Stimulated activated memory B cell treated with anti-CD40 and anti-IgM and Interleukin-4, amounts not matched to agents 10 μg/mL and 1 μg/mL and 100 μg/mL, for 72 hours (primary cell): ENCODE results near the gene CDC14B.
"Not testable (repeated sequence)": the region's sequence is repeated elsewhere in the genome, so short reads cannot be mapped to it uniquely, and the experiment has no call there.

Experiments
- ATAC-seq: fragments of 150-1000 bp; cut with Tn5 transposase; 2 replicates; pipeline ENCODE4 v1.10.0; 2021
- H3K27ac Mint-ChIP-seq: one replicate; pipeline ENCODE4 v1.8.0; 2022; ENCODE audit warnings: mild to moderate bottlenecking, mixed read lengths
- H3K27me3 Mint-ChIP-seq: one replicate; pipeline ENCODE4 v1.8.0; 2022; ENCODE audit warnings: mixed read lengths
- H3K36me3 Mint-ChIP-seq: one replicate; pipeline ENCODE4 v1.8.0; 2022; ENCODE audit warnings: mixed read lengths
- H3K4me1 Mint-ChIP-seq: one replicate; pipeline ENCODE4 v1.8.0; 2022; ENCODE audit warnings: mixed read lengths
- H3K4me3 Mint-ChIP-seq: one replicate; pipeline ENCODE4 v1.8.0; 2022; ENCODE audit warnings: mild to moderate bottlenecking, moderate library complexity, mixed read lengths
- H3K9me3 Mint-ChIP-seq: one replicate; pipeline ENCODE4 v1.8.0; 2022; ENCODE audit warnings: mixed read lengths

CDC14B gene

DNA sequence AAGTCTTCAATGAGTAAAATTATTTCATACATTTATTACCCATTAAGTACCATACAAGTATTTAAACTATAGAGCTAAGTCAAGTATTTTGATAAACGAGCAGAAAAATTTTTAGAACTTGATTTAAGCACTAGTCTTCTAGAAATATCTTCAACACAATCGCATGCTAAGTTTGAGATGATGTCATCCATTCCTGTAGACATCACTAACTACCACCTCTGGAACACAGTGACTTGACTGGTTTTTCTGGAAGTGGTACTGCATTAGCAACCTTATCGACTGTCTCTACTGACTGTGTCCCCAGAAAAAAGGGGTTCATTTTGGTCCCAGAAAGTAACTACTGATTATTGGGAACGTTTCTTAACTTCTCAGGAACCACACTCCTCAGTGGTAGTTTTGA lies 69.0 kb downstream of the CDC14B start:
- no peaks in the 10 kb centered on the region for H3K27me3 Mint-ChIP-seq
- H3K4me3 Mint-ChIP-seq, result no peak overlapping the region
- peaks cover 2% of the 10 kb centered on the region for H3K4me1 Mint-ChIP-seq
- no peak for ATAC-seq
- H3K27ac Mint-ChIP-seq, result no peak overlapping the region
- no peaks in the 10 kb centered on the region for H3K9me3 Mint-ChIP-seq
- H3K36me3 Mint-ChIP-seq, result peaks cover 26% of the 10 kb centered on the region

DNA sequence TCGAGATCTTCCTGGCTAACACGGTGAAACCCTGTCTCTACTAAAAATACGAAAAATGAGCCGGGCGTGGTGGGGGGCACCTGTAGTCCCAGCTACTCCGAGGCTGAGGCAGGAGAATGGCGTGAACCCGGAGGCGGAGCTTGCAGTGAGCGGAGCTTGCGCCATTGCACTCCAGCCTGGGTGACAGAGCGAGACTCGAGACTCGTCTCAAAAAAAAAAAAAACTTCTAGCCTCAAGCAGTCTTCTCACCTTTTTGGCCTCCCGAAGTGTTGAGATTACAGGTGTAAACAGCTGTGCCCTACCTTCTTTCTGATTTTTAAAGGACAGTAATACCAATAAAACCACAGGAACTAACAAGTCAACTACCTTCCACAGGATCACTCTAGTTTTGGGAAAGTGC lies 76.5 kb downstream of the CDC14B start:
- H3K27ac Mint-ChIP-seq, H3K4me3 Mint-ChIP-seq, ATAC-seq, H3K9me3 Mint-ChIP-seq, H3K4me1 Mint-ChIP-seq, H3K27me3 Mint-ChIP-seq: not testable (repeated sequence)
- H3K36me3 Mint-ChIP-seq, result peaks cover 17% of the 10 kb centered on the region

DNA sequence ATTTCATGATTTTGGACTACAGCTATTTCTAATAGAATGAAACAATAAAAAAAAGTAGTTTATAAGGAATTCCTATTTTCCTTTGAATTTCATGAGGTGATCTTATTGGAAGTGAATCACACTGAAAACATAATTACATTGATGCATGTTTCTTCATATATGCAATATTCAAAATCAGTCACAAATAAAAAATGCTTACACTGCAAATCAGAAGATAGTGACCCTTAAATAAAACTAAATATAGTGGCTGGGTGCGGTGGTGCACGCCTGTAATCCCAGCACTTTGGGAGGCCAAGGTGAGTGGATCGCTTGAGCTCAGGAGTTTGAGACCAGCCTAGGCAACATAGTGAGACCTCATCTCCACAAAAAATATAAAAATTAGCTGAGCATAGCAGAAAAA lies 79.5 kb downstream of the CDC14B start:
- H3K36me3 Mint-ChIP-seq, result peaks cover 11% of the 10 kb centered on the region
- H3K27ac Mint-ChIP-seq, result no peak overlapping the region
- no peak overlapping the region for H3K4me3 Mint-ChIP-seq
- no peak for ATAC-seq
- H3K9me3 Mint-ChIP-seq, result no peaks in the 10 kb centered on the region
- H3K4me1 Mint-ChIP-seq, result no peaks in the 10 kb centered on the region
- H3K27me3 Mint-ChIP-seq, result no peaks in the 10 kb centered on the region

DNA sequence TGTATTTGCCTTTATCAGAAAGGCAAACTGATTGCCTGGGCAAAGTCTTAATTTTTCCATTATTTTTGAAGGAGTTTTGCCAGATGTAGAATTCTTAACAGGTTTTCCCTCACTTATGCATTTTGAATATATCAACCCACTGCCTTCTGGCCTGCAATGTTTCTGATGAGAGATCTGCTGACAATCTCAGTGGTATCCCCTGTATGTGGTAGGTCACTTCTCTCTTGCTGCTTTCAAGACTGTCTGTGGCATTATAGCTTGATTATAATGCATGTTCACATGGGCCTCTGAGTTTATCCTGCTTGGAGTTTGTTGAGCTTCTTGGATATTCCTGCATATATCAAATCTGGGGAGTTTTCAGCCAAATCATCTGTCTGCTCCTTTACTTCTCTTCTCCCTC lies 87.5 kb downstream of the CDC14B start:
- no peak for ATAC-seq
- Mint-ChIP-seq H3K9me3 (peaks cover 4% of the 10 kb centered on the region), H3K36me3 (peaks cover 35% of the 10 kb centered on the region), H3K27me3 (no peaks in the 10 kb centered on the region), H3K4me1 (no peaks in the 10 kb centered on the region), H3K4me3 (no peak overlapping the region), H3K27ac (no peak overlapping the region)

- Mint-ChIP-seq H3K4me3 (no peak overlapping the region), H3K36me3 (peaks cover 42% of the 10 kb centered on the region)
Observed at GRCh38 chr9:96524764-96525163, 94.9 kb downstream of the CDC14B start.

DNA sequence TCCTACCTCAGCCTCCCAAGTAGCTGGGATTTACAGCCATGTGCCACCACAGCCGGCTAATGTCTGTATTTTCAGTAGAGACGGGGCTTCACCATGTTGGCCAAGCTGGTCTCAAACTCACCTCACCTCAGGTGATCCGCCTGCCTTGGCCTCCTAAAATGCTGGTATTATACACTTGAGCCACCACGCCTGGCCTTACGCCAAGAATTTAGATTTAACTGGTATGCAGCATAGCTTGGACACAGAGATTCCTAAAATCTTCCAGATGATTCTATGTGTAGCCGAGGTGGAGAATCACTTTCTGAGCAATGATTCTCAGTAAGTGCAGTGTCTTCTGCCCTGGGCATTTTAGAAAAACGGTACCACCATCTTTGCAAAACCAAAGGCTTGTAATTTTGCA lies 95.6 kb downstream of the CDC14B start:
- no peaks in the 10 kb centered on the region for H3K27me3 Mint-ChIP-seq
- no peak for ATAC-seq
- no peak overlapping the region for H3K4me3 Mint-ChIP-seq
- H3K9me3 Mint-ChIP-seq, result no peaks in the 10 kb centered on the region
- H3K36me3 Mint-ChIP-seq, result peaks cover 44% of the 10 kb centered on the region
- no peak overlapping the region for H3K27ac Mint-ChIP-seq
- H3K4me1 Mint-ChIP-seq, result no peaks in the 10 kb centered on the region

More at GRCh38 chr9:96524764-96525163, 94.9 kb downstream of the CDC14B start:
- no peak for ATAC-seq
- Mint-ChIP-seq H3K27ac (no peak overlapping the region), H3K27me3 (no peaks in the 10 kb centered on the region), H3K9me3 (no peaks in the 10 kb centered on the region), H3K4me1 (no peaks in the 10 kb centered on the region)

DNA sequence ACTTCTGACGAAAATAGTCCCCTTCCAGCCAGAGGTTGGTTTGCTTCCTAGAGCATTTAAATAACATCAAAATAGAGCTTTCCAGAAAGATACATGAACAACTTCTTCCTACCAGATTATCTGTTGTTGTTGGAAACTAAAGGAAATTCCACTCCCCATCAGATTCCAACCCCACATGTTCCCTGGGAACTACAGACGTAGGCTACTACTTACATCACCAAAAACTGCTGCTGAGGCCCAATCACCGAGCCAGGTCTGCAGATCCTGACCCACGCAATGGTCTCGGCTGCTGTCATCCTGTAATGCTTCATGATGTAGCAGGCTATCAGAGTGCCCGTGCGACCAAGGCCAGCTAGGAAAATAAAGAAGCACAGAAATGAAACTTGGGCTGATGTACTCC lies 96.3 kb downstream of the CDC14B start:
- H3K4me3 Mint-ChIP-seq, result no peak overlapping the region
- H3K4me1 Mint-ChIP-seq, result no peaks in the 10 kb centered on the region
- ATAC-seq, result no peak
- no peak overlapping the region for H3K27ac Mint-ChIP-seq
- peaks cover 44% of the 10 kb centered on the region for H3K36me3 Mint-ChIP-seq
- no peaks in the 10 kb centered on the region for H3K27me3 Mint-ChIP-seq
- H3K9me3 Mint-ChIP-seq, result no peaks in the 10 kb centered on the region

DNA sequence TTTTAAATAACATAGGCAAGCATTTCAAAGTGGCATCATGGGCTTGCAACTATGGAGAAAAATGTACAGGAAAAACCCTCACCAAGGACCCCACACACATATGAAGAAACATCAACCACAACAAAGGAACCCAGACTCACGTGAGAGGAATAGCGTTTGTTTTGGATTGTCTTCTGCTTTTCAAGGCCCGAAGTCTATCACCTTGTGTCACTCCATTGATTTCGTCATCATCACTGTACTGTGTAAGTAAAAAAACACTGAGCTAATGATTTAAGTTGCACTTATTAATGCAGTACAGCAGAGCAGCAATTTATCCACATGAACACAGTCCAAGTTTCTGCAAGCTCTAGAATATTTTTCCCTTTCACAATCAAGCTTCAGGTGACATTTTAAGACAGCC lies 97.3 kb downstream of the CDC14B start:
- no peak for ATAC-seq
- Mint-ChIP-seq H3K4me3 (no peak overlapping the region), H3K27me3 (no peaks in the 10 kb centered on the region), H3K27ac (no peak overlapping the region), H3K9me3 (no peaks in the 10 kb centered on the region), H3K4me1 (no peaks in the 10 kb centered on the region), H3K36me3 (peaks cover 37% of the 10 kb centered on the region)

GRCh38 chr9:96519787-96520186 lies 99.9 kb downstream of the CDC14B start:
- no peak overlapping the region for H3K27ac Mint-ChIP-seq
- no peaks in the 10 kb centered on the region for H3K4me1 Mint-ChIP-seq
- ATAC-seq, result no peak
- H3K4me3 Mint-ChIP-seq, result no peak overlapping the region
- H3K9me3 Mint-ChIP-seq, result no peaks in the 10 kb centered on the region
- no peaks in the 10 kb centered on the region for H3K27me3 Mint-ChIP-seq
- peaks cover 29% of the 10 kb centered on the region for H3K36me3 Mint-ChIP-seq

- ATAC-seq, result no peak
- no peak overlapping the region for H3K27ac Mint-ChIP-seq
- peaks cover 30% of the 10 kb centered on the region for H3K36me3 Mint-ChIP-seq
- no peaks in the 10 kb centered on the region for H3K27me3 Mint-ChIP-seq
- H3K4me3 Mint-ChIP-seq, result no peak overlapping the region
- no peaks in the 10 kb centered on the region for H3K9me3 Mint-ChIP-seq
- no peaks in the 10 kb centered on the region for H3K4me1 Mint-ChIP-seq
Observed at GRCh38 chr9:96519095-96519494, 100.5 kb downstream of the CDC14B start.

DNA sequence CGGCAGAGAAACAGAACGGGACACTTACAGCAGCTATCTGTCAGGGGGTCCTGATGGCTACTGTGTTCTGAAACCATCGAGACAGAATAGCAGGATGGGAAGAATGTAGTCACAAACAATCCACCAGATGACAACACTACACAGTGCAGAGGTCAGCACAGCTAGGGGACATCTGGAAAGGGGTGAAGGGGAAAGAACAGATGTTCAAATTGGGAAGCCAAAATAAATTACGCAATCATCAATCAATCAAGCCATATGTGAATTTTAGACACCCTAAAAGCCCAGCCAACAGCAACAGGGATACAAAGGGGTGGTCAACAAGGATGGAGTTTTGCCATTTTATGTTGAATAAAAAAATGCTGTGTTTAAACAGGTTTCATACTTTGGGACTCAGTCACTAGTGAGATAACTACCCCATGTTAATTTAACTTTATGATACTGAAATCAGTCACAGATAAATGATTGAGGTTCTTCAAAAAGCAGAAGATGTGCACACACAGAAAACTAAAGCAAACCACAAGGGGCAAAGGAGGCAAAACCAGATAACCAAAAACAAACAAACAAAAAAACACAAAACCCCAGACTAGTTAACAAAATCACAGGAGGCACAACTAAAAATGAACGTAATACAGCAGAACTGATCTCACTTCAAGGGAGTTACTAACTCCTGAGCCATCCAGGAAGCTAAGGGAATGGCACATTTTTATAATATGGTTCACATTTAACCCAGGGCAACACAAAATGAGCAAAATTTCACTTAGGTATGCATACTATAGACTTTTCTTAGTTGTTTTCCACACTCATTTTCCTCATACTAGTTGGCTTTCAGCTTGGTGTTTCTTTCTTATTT lies 103.8 kb downstream of the CDC14B start:
- H3K27me3 Mint-ChIP-seq, result no peaks in the 10 kb centered on the region
- no peaks in the 10 kb centered on the region for H3K4me1 Mint-ChIP-seq
- no peak for ATAC-seq
- H3K27ac Mint-ChIP-seq, result no peak overlapping the region
- no peak overlapping the region for H3K4me3 Mint-ChIP-seq
- H3K36me3 Mint-ChIP-seq, result peaks cover 22% of the 10 kb centered on the region
- H3K9me3 Mint-ChIP-seq, result no peaks in the 10 kb centered on the region

- Mint-ChIP-seq H3K27ac (no peak overlapping the region), H3K27me3 (no peaks in the 10 kb centered on the region), H3K9me3 (no peaks in the 10 kb centered on the region), H3K4me3 (no peak overlapping the region), H3K36me3 (peaks cover 19% of the 10 kb centered on the region), H3K4me1 (no peaks in the 10 kb centered on the region)
- no peak for ATAC-seq
Observed at GRCh38 chr9:96514800-96515158, 104.9 kb downstream of the CDC14B start.

DNA sequence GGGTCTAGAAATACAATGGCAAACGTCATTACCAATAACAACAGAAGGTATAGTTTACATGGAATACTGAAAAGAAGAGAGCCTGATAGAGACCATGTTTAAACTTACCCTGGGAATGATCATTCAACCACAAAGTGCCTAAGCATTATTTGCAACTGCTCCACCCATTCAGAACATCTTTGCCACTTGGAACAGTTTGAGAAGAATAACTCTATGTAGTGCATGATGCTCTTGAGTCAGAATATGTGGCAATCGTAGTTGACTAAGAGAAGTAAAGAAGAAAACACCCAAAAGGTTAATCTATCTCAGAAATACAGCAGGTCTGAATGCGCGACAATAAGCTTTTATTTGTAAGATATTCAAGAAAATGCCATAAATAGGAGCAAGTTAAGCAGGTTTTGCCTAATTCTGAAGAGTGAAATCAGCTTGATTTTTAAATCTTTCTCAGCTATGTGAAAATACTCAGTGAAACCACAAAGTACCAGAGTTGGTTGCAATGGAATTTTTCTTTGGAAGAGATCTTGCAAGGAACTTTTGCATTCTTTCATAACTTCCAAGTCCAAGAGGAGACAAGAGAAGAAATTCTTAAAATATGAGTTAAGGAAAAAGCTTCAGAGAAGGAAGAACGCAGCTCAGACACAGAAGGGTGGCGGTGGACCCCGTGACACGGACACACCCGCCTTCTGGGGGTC lies 105.4 kb downstream of the CDC14B start:
- ATAC-seq, result no peak
- Mint-ChIP-seq H3K4me3 (no peak overlapping the region), H3K9me3 (no peaks in the 10 kb centered on the region), H3K27ac (no peak overlapping the region), H3K4me1 (no peaks in the 10 kb centered on the region), H3K36me3 (peaks cover 22% of the 10 kb centered on the region), H3K27me3 (no peaks in the 10 kb centered on the region)

DNA sequence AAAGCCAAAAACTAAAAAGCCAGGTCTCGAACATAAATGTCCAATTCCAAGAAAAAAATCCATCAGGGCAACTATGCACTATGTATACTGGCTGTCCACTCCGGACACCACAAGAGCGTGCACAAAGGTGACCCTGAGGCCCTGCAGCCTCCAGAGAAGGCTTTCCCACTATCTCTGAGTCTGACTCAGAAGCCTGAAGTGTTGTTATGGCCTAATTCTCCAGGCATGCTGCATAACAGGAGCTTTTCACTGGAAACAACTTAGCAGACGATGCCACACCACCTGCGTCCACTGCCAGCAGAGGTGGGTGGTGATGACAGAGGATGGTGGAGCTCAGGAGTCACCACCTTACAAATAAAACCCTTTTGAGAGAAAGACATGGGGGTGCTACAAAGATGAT lies 106.0 kb downstream of the CDC14B start:
- H3K27me3 Mint-ChIP-seq, result no peaks in the 10 kb centered on the region
- no peaks in the 10 kb centered on the region for H3K9me3 Mint-ChIP-seq
- H3K4me3 Mint-ChIP-seq, result no peak overlapping the region
- no peak overlapping the region for H3K27ac Mint-ChIP-seq
- peaks cover 27% of the 10 kb centered on the region for H3K36me3 Mint-ChIP-seq
- ATAC-seq, result no peak
- H3K4me1 Mint-ChIP-seq, result no peaks in the 10 kb centered on the region

GRCh38 chr9:96512240-96512639 lies 107.4 kb downstream of the CDC14B start:
- Mint-ChIP-seq H3K27me3 (no peaks in the 10 kb centered on the region), H3K9me3 (no peaks in the 10 kb centered on the region), H3K4me1 (no peaks in the 10 kb centered on the region), H3K4me3 (no peak overlapping the region), H3K36me3 (peaks cover 32% of the 10 kb centered on the region), H3K27ac (no peak overlapping the region)
- ATAC-seq, result no peak

DNA sequence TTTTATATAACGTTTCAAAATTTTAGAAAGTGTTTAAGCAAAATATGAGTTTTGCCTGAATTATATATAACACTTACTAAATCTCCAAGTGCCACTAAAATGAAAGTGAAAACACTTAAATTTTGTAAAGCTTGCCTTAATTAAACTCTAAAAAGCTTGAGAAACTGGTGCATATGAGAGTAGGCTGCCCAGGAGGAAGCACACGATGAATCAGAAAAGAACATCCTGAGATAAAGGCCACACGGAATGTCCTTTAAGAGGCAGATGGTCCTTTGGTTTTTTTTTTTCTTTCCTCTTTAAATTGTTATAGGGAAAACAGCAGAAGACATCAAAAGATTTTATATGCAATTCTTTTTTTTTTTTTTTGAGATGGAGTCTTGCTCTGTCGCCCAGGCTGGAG lies 109.4 kb downstream of the CDC14B start:
- peaks cover 32% of the 10 kb centered on the region for H3K36me3 Mint-ChIP-seq
- H3K9me3 Mint-ChIP-seq, result no peaks in the 10 kb centered on the region
- no peak overlapping the region for H3K4me3 Mint-ChIP-seq
- no peak for ATAC-seq
- H3K27ac Mint-ChIP-seq, result no peak overlapping the region
- no peaks in the 10 kb centered on the region for H3K27me3 Mint-ChIP-seq
- no peaks in the 10 kb centered on the region for H3K4me1 Mint-ChIP-seq
